Fibroblast of lung (primary cell): ENCODE results near the gene EEF1AKMT3. TPM values are rescaled to one million over a fixed set of nuclear protein-coding genes. Genes with fewer than 3 reads are reported as not detected.

Source experiments
- DNase-seq, 2 donors: peaks; one replicate each; pipeline versions ENCODE4 v3.0.0 to v3.0.0-alpha.2; 2010; ENCODE audit warnings: low read depth in 2 of 2
- H2AFZ ChIP-seq: 2 replicates; pipeline ENCODE4 v1.5.1; 2012; ENCODE audit warnings: low read length, control low read depth, inconsistent platforms
- H3K27ac ChIP-seq: 2 replicates; pipeline ENCODE4 v1.5.1; 2011; ENCODE audit warnings: low read length, control low read depth; ENCODE audit not compliant: insufficient read depth
- H3K27me3 ChIP-seq: 2 replicates; pipeline ENCODE4 v1.5.1; 2011; ENCODE audit warnings: mild to moderate bottlenecking, low read length; ENCODE audit not compliant: control insufficient read depth, insufficient read depth
- H3K36me3 ChIP-seq: 2 replicates; pipeline ENCODE4 v1.5.1; 2011; ENCODE audit warnings: low read length; ENCODE audit not compliant: control insufficient read depth, insufficient read depth
- H3K4me1 ChIP-seq: 2 replicates; pipeline ENCODE4 v1.5.1; 2011; ENCODE audit warnings: low read length; ENCODE audit not compliant: control insufficient read depth, insufficient read depth; ENCODE audit errors: extremely low read depth
- H3K4me2 ChIP-seq: 2 replicates; pipeline ENCODE4 v1.5.1; 2011; ENCODE audit warnings: low read length, control low read depth; ENCODE audit not compliant: insufficient read depth; ENCODE audit errors: extremely low read depth
- H3K4me3 ChIP-seq, 4 experiments: fragments of 200-600 bp in 1 of 4; sonication (generic) in 1 of 4; replicated peaks in 1 of 4; 2 replicates each; pipeline ENCODE4 v1.5.1; 2011 to 2016; ENCODE audit warnings: low read length in 4 of 4, low read depth in 3 of 4, mild to moderate bottlenecking in 3 of 4, control low read depth in 2 of 4, inconsistent platforms in 1 of 4, mixed read lengths in 1 of 4; ENCODE audit not compliant: insufficient read depth in 1 of 4; ENCODE audit errors: control extremely low read depth in 1 of 4
- H3K79me2 ChIP-seq: 2 replicates; pipeline ENCODE4 v1.5.1; 2012; ENCODE audit warnings: mild to moderate bottlenecking, low read length, inconsistent platforms; ENCODE audit not compliant: control insufficient read depth, insufficient read depth
- H3K9ac ChIP-seq: 2 replicates; pipeline ENCODE4 v1.5.1; 2011; ENCODE audit warnings: mild to moderate bottlenecking, low read length, control low read depth; ENCODE audit not compliant: insufficient read depth
- H3K9me3 ChIP-seq: 2 replicates; pipeline ENCODE4 v1.5.1; 2012; ENCODE audit warnings: low read depth, low read length; ENCODE audit not compliant: control insufficient read depth, insufficient read depth
- H4K20me1 ChIP-seq: 2 replicates; pipeline ENCODE4 v1.5.1; 2011; ENCODE audit warnings: low read length; ENCODE audit not compliant: control insufficient read depth, insufficient read depth; ENCODE audit errors: extremely low read depth
- EZH2 ChIP-seq: IDR thresholded peaks from 2 replicates; pipeline ENCODE4 v1.5.1; 2012; ENCODE audit warnings: low read length, control low read depth, mild to moderate bottlenecking; ENCODE audit errors: missing control alignments
- polyA plus RNA-seq, 2 donors: library from polyadenylated mRNA; depleted of rRNA in 1 of 2; stranded (reverse) in 1 of 2; unstranded in 1 of 2; fragments of >200 nt; gene quantifications; 2 replicates each; pipeline ENCODE4 v1.2.1, GENCODE V29; 2011 to 2012; ENCODE audit warnings: missing spikeins in 1 of 2
- total RNA-seq: library from RNA; depleted of rRNA; stranded (reverse); fragments of >200 nt; gene quantifications from 2 replicates; pipeline ENCODE4 v1.2.1, GENCODE V29; 2014
- TF ChIP-seq, protein P1 (sequence below), 2 donors: IDR thresholded peaks in 1 of 2; conservative IDR thresholded peaks in 1 of 2; 1 replicate in 1 of 2; 2 replicates in 1 of 2; pipeline ENCODE4 v1.5.1; 2011 to 2012; ENCODE audit warnings: low read length in 2 of 2, control low read depth in 1 of 2, inconsistent platforms in 1 of 2, low read depth in 1 of 2, mild to moderate bottlenecking in 1 of 2

Gene EEF1AKMT3
- total and polyA plus RNA-seq, 2 donors (not counting 1 experiment from before 2014, with no cell fraction given): 8.9 to 11.9 TPM

DNA sequence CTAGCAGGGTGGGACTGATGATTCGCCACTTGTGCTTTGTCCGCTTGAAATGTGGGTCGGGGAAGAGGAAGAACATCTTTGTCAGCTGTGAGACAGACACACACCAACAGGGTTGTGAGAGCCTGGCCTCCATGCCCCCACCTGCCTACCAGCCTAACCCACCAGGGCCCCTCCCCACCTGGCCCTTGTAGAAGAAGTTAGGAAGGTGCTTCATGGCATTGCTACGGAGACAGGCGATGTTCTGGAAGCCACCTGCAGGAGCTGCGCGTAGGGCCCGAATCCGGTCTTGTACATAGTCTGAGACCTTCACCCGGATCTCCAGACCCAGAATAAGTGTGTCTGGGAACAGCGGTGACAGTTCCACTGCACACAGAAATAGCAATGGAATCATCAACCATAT is 2.8 kb upstream of the EEF1AKMT3 start:
- TF ChIP-seq, protein P1, sequence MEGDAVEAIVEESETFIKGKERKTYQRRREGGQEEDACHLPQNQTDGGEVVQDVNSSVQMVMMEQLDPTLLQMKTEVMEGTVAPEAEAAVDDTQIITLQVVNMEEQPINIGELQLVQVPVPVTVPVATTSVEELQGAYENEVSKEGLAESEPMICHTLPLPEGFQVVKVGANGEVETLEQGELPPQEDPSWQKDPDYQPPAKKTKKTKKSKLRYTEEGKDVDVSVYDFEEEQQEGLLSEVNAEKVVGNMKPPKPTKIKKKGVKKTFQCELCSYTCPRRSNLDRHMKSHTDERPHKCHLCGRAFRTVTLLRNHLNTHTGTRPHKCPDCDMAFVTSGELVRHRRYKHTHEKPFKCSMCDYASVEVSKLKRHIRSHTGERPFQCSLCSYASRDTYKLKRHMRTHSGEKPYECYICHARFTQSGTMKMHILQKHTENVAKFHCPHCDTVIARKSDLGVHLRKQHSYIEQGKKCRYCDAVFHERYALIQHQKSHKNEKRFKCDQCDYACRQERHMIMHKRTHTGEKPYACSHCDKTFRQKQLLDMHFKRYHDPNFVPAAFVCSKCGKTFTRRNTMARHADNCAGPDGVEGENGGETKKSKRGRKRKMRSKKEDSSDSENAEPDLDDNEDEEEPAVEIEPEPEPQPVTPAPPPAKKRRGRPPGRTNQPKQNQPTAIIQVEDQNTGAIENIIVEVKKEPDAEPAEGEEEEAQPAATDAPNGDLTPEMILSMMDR (conservative IDR thresholded peaks at IDR 0.05 in 1 of 2, IDR thresholded peaks at IDR 0.05 in 1 of 2; ENCODE audit: low read depth in 1 of 2, low read length in 2 of 2): no peak
- TF ChIP-seq EZH2: no peak
- peaks cover 20% of the 10 kb centered on the region for H3K4me1 ChIP-seq
- no peak overlapping the region for H3K27ac ChIP-seq
- no peak overlapping the region for H3K4me2 ChIP-seq
- H3K79me2 ChIP-seq: peaks cover 5% of the 10 kb centered on the region
- H3K27me3 ChIP-seq: peaks cover 22% of the 10 kb centered on the region
- H4K20me1 ChIP-seq: no peaks in the 10 kb centered on the region
- H3K9me3 ChIP-seq: no peaks in the 10 kb centered on the region
- no peak overlapping the region for H3K9ac ChIP-seq
- H2AFZ ChIP-seq: no peak overlapping the region
- no peak overlapping the region for H3K4me3 ChIP-seq
- DNase-seq: no peak
- H3K36me3 ChIP-seq: peaks cover 11% of the 10 kb centered on the region

DNA sequence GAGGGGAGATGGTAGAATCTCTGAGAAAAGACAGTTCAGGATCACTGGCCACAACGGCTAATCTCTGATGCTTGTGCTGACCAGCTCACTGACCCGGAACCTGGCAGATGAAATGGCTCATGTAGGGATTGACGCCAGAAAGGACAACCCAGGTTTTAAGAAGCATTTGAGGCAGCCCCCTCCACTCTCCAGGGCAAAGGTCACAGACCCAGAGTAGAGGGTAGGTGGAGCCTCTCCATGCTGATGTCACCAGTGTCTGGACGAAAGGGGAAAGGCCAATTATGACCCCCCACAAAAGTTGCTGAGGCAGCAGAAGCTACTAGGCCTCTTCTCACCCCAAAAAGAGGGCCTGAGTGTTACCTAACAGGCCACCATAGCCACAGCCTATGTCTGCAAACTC is 1.7 kb upstream of the EEF1AKMT3 start:
- Histone ChIP-seq H3K36me3 (peaks cover 11% of the 10 kb centered on the region), H3K4me3 (no peak overlapping the region), H3K4me2 (peak overlapping the region; percentile 99), H3K9ac (peak overlapping the region; percentile 6), H3K9me3 (no peaks in the 10 kb centered on the region), H3K79me2 (peaks cover 5% of the 10 kb centered on the region), H3K27me3 (peaks cover 11% of the 10 kb centered on the region), H3K4me1 (peaks cover 15% of the 10 kb centered on the region), H2AFZ (no peak overlapping the region), H4K20me1 (no peaks in the 10 kb centered on the region), H3K27ac (no peak overlapping the region)
- no peak for DNase-seq
- TF ChIP-seq, protein P1 (conservative IDR thresholded peaks at IDR 0.05 in 1 of 2, IDR thresholded peaks at IDR 0.05 in 1 of 2; ENCODE audit: low read depth in 1 of 2, low read length in 2 of 2): no peak
- TF ChIP-seq EZH2: no peak

DNA sequence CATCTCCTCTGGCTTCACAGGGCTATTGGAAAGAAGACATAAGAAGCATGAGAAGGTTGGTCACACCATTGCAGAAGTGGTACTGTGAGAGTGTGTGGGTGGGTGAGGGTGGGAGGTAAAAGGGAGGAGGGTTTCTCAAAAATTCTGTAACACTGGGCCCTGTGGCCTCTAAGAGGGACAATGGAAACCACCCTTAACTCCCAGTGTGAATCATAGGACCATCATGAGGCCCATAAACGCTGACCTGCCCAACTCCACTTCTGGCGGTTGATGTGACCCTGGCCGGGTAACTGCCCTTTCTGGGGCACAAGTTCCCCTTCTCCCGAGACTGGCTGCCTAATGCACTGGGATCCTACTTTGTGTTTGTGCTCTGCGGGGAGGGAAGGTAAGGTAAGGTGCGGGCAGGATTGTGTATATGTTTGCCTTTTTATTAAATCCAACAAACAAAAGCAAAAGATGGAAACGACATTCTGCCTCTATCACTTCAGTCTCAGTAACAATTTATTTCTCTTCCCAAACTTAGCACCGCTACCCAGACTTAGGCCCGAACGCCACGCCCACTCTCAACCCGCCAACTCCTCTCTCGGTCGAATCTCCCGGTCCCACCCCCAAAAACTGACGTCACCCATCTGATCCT is 1.1 kb upstream of the EEF1AKMT3 start:
- peaks cover 11% of the 10 kb centered on the region for H3K36me3 ChIP-seq
- peak; percentile 90 to 92 for DNase-seq
- no peaks in the 10 kb centered on the region for H3K9me3 ChIP-seq
- peak overlapping the region; percentile 98 for H3K9ac ChIP-seq
- H3K4me1 ChIP-seq: peaks cover 13% of the 10 kb centered on the region
- peaks cover 5% of the 10 kb centered on the region for H3K79me2 ChIP-seq
- H2AFZ ChIP-seq: peak overlapping the region; percentile 98
- peaks cover 5% of the 10 kb centered on the region for H3K27me3 ChIP-seq
- H3K4me2 ChIP-seq: peak overlapping the region; percentile 99
- no peaks in the 10 kb centered on the region for H4K20me1 ChIP-seq
- peak overlapping the region; percentile 99 for H3K27ac ChIP-seq
- peak overlapping the region; percentile 89 to 98 (median 93) for H3K4me3 ChIP-seq
- TF ChIP-seq, protein P1 (conservative IDR thresholded peaks at IDR 0.05 in 1 of 2, IDR thresholded peaks at IDR 0.05 in 1 of 2; ENCODE audit: low read depth in 1 of 2, low read length in 2 of 2): no peak
- no peak for TF ChIP-seq EZH2
